Tibial nerve (tissue), 3 donors: Measurements from ENCODE around the gene NTNG2.

Experiments
- POLR2A ChIP-seq, 2 donors: fragments of 450-650 bp; IDR thresholded peaks; one replicate each; pipeline ENCODE4 v1.6.1; 2017; ENCODE audit warnings: antibody characterized with exemption in 2 of 2, mild to moderate bottlenecking in 2 of 2, moderate library complexity in 2 of 2
- TF ChIP-seq, protein P1 (sequence below), 5 experiments: fragments of 200-600 bp in 3 of 5; fragments of 450-650 bp in 2 of 5; sonication (generic) in 3 of 5; IDR thresholded peaks; one replicate each; pipeline ENCODE4 v1.5.1; 2016 to 2019; ENCODE audit warnings: antibody characterized with exemption in 5 of 5, mild to moderate bottlenecking in 3 of 5, moderate library complexity in 2 of 5

DNA sequence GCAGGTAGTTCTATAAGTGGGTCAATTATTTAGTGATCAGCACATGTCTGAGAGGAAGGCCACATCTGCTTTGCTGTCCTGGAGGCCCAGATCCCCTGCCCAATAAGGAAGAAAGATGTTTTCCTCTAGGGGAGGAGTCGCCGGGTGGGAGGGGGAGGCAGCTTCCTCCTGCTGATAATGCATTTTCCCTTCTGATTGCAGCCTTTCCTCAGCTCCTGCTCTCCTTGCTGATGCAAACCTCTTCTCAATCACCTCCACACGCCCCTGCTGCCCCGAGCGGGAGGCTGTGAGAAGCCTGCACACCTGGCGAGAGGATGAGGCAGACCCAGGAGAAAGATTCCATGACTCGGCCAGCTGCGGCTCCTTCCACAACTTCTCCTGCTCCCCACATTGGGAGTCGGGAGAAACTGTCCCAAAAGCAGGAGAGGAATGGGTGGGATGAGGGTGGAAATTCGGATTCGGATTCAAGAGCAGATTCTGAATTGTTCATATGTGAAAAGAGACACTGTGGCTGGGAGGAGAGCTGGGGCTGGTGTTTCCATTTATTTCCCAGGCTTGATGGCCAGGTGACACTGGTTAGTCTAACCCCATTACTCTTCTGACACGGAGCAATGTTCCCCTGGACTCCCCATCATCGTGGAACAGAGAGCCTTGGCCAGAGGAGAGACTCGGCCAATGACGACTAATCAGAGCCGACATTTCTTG is 6.8 kb upstream of the NTNG2 start:
- TF ChIP-seq, protein P1, sequence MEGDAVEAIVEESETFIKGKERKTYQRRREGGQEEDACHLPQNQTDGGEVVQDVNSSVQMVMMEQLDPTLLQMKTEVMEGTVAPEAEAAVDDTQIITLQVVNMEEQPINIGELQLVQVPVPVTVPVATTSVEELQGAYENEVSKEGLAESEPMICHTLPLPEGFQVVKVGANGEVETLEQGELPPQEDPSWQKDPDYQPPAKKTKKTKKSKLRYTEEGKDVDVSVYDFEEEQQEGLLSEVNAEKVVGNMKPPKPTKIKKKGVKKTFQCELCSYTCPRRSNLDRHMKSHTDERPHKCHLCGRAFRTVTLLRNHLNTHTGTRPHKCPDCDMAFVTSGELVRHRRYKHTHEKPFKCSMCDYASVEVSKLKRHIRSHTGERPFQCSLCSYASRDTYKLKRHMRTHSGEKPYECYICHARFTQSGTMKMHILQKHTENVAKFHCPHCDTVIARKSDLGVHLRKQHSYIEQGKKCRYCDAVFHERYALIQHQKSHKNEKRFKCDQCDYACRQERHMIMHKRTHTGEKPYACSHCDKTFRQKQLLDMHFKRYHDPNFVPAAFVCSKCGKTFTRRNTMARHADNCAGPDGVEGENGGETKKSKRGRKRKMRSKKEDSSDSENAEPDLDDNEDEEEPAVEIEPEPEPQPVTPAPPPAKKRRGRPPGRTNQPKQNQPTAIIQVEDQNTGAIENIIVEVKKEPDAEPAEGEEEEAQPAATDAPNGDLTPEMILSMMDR (IDR thresholded peaks at IDR 0.05), result no peak
- no peak for TF ChIP-seq POLR2A (IDR thresholded peaks at IDR 0.05)
